22Rv1 (cell line): ENCODE measurements around the gene KRTAP10-2.
"Not testable (repeated sequence)": the region's sequence is repeated elsewhere in the genome, so short reads cannot be mapped to it uniquely, and the experiment has no call there.

ENCODE experiments used
- H3K27ac ChIP-seq: fragments of 450-650 bp; 2 replicates; pipeline ENCODE4 v1.5.1; 2017
- ZFX ChIP-seq: fragments of 450-650 bp; IDR thresholded peaks from 2 replicates; pipeline ENCODE4 v1.6.1; 2017; ENCODE audit warnings: antibody characterized with exemption, borderline replicate concordance
- TF ChIP-seq, protein P1 (sequence below): fragments of 450-650 bp; IDR thresholded peaks from 2 replicates; pipeline ENCODE4 v1.5.1; 2017; ENCODE audit warnings: mild to moderate bottlenecking

The KRTAP10-2 gene

DNA sequence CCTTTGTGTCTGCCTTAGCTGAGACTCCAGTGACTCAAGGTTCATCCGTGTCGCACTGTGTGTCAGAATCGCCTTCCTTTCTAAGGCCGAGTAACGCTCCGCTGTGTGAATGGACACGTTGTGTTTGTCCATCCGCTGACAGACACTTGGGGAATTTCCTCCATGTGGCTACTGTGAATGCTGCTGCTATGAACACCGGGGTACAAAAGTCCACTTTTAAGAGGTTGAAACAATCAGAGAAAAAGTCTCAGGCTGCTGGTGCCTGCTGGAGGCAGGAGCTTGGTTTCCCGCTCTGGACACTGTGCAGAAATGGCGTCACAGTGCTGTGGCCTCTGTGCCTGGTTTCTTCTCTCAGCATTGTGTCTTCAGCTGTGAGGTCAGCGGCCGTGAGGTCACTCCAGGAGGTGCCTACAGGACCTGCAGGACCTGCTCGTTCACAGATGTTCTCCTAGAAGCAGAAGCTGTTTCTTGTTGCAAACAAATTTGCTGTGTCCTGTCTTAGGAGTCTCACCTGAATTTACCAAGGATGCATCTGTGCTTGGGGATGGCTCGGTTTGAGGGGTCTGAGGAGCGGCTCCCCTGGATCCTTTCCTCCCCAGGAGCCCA lies 45.5 kb downstream of the KRTAP10-2 start:
- no peak overlapping the region for H3K27ac ChIP-seq
- TF ChIP-seq, protein P1, sequence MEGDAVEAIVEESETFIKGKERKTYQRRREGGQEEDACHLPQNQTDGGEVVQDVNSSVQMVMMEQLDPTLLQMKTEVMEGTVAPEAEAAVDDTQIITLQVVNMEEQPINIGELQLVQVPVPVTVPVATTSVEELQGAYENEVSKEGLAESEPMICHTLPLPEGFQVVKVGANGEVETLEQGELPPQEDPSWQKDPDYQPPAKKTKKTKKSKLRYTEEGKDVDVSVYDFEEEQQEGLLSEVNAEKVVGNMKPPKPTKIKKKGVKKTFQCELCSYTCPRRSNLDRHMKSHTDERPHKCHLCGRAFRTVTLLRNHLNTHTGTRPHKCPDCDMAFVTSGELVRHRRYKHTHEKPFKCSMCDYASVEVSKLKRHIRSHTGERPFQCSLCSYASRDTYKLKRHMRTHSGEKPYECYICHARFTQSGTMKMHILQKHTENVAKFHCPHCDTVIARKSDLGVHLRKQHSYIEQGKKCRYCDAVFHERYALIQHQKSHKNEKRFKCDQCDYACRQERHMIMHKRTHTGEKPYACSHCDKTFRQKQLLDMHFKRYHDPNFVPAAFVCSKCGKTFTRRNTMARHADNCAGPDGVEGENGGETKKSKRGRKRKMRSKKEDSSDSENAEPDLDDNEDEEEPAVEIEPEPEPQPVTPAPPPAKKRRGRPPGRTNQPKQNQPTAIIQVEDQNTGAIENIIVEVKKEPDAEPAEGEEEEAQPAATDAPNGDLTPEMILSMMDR, result no peak
- no peak for TF ChIP-seq ZFX

DNA sequence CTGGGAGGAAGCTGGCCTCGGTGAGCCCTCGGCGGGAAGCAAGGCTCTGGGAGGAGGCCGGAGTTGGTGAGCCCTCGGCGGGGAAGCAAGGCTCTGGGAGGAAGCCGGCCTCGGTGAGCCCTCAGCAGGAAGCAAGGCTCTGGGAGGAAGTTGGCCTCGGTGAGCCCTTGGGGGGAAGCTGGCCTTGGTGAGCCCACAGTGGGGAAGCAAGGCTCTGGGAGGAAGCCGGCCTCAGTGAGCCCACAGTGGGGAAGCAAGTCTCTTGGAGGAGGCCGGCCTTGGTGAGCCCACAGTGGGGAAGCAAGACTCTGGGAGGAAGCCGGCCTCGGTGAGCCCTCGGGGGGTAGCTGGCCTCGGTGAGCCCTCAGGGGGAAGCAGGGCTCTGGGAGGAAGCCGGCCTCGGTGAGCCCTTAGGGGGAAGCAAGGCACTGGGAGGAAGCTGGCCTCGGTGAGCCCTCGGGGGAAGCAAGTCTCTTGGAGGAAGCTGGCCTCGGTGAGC lies 47.4 kb downstream of the KRTAP10-2 start:
- H3K27ac ChIP-seq, result no peak overlapping the region

DNA sequence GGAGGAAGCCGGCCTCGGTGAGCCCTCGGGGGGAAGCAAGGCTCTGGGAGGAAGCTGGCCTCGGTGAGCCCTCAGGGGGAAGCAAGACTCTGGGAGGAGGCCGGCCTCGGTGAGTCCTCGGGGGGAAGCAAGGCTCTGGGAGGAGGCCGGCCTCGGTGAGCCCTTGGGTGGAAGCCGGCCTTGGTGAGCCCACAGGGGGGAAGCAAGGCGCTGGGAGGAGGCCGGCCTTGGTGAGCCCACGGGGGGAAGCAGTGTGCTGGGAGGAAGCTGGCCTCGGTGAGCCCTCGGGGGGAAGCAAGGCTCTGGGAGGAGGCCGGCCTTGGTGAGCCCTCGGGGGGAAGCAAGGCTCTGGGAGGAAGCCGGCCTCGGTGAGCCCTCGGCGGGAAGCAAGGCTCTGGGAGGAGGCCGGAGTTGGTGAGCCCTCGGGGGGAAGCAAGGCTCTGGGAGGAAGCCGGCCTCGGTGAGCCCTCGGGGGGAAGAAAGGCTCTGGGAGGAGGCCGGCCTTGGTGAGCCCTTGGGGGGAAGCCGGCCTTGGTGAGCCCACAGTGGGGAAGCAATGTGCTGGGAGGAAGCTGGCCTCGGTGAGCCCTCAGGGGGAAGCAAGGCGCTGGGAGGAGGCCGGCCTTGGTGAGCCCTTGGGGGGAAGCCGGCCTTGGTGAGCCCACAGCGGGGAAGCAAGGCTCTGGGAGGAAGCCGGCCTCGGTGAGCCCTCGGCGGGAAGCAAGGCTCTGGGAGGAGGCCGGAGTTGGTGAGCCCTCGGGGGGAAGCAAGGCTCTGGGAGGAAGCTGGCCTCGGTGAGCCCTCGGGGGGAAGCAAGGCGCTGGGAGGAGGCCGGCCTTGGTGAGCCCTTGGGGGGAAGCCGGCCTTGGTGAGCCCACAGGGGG lies 48.1 kb downstream of the KRTAP10-2 start:
- not testable (repeated sequence) for H3K27ac ChIP-seq

More for the DNA sequence above, 47.4 kb downstream of the KRTAP10-2 start:
- TF ChIP-seq, protein P1, result no peak
- TF ChIP-seq ZFX, result no peak

DNA sequence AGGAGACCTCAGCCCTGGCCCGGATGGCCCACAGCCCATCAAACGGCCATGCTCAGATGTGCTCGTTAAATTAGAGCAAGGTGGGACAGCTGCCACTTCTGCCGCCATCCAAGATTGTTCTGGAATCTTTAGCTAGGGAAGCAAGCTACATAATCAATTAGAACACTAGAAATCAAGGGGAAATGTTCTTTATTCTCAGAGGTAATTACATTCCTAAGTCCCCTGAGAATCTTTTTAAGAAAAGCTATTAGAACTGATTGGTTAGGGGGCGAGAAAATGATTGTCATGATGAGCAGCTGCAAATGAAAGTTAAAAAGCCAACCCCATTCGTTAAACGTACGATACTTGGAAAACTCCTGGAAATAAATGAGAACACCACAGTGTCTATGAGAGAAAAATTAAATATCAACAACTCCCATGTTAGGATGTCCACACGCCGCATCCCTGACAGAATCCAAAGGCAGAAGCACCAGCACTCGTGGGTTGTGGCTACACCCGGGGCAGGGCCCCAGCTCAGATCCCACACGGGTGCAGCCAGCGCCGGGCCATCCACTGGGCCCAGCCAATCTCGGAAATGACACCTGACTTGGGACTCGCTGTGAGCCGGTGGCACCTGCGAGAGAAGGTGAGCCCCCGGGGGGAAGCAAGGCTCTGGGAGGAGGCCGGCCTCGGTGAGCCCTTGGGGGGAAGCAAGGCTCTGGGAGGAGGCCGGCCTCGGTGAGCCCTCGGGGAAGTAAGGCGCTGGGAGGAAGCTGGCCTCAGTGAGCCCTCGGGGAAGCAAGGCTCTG lies 48.9 kb downstream of the KRTAP10-2 start:
- H3K27ac ChIP-seq, result no peak overlapping the region
- TF ChIP-seq, protein P1, result no peak
- no peak for TF ChIP-seq ZFX
